CD8-positive, alpha-beta memory T cell (primary cell): ENCODE measurements around the gene MPZ. TPM values are rescaled to one million over a fixed set of nuclear protein-coding genes. Genes with fewer than 3 reads are reported as not detected.
A peak's percentile ranks its signal among the peaks of the same experiment; 100 is the strongest.
"Not testable (repeated sequence)": the region's sequence is repeated elsewhere in the genome, so short reads cannot be mapped to it uniquely, and the experiment has no call there.

Experiments
- CTCF ChIA-PET: fragments of 350-600 bp; sonication (Branson Sonifier 250); formaldehyde crosslinking; loops from one replicate; lab custom pipeline; 2021; ENCODE audit warnings: antibody characterized with exemption; lab: Charles Lee
- POLR2A ChIA-PET: fragments of 350-600 bp; sonication (Branson Sonifier 250); formaldehyde crosslinking; loops from one replicate; lab custom pipeline; 2021; ENCODE audit warnings: antibody characterized with exemption; lab: Charles Lee
- DNase-seq, 5 donors: peaks; one replicate each; pipeline versions ENCODE4 v3.0.0 to v3.0.0-alpha.2; 2020 to 2022; ENCODE audit warnings: mixed read lengths in 1 of 5
- H3K27ac ChIP-seq: one replicate; pipeline ENCODE4 v1.7.0; 2013; ENCODE audit warnings: low read depth, mild to moderate bottlenecking, low read length, moderate library complexity
- H3K27me3 ChIP-seq: 2 replicates; pipeline ENCODE4 v1.7.0; 2013; ENCODE audit warnings: low read length, mild to moderate bottlenecking; ENCODE audit not compliant: insufficient read depth, poor library complexity, severe bottlenecking
- H3K36me3 ChIP-seq: 2 replicates; pipeline ENCODE4 v1.7.0; 2013; ENCODE audit warnings: mild to moderate bottlenecking, low read length, moderate library complexity; ENCODE audit not compliant: insufficient read depth
- H3K4me1 ChIP-seq: 2 replicates; pipeline ENCODE4 v1.7.0; 2013; ENCODE audit warnings: mild to moderate bottlenecking, low read length, moderate library complexity; ENCODE audit not compliant: insufficient read depth
- H3K4me3 ChIP-seq: 2 replicates; pipeline ENCODE4 v1.7.0; 2013; ENCODE audit warnings: mild to moderate bottlenecking, low read length
- H3K9me3 ChIP-seq: 2 replicates; pipeline ENCODE4 v1.7.0; 2013; ENCODE audit warnings: mild to moderate bottlenecking, low read length
- H3K27ac Mint-ChIP-seq, 8 donors: one replicate each; pipeline ENCODE4 v1.8.0; 2020 to 2021; ENCODE audit warnings: mixed read lengths in 8 of 8, mild to moderate bottlenecking in 6 of 8, inconsistent platforms in 3 of 8, moderate library complexity in 3 of 8
- H3K27me3 Mint-ChIP-seq, 2 donors: one replicate each; pipeline ENCODE4 v1.8.0; 2020 to 2021; ENCODE audit warnings: mixed read lengths in 2 of 2, mild to moderate bottlenecking in 1 of 2, moderate library complexity in 1 of 2
- H3K36me3 Mint-ChIP-seq, 3 donors: one replicate each; pipeline ENCODE4 v1.8.0; 2020 to 2021; ENCODE audit warnings: mixed read lengths in 3 of 3, inconsistent platforms in 1 of 3, mild to moderate bottlenecking in 1 of 3
- H3K4me1 Mint-ChIP-seq, 3 donors: one replicate each; pipeline ENCODE4 v1.8.0; 2020 to 2021; ENCODE audit warnings: mixed read lengths in 3 of 3, inconsistent platforms in 1 of 3, mild to moderate bottlenecking in 1 of 3
- H3K4me3 Mint-ChIP-seq, 7 donors: one replicate each; pipeline ENCODE4 v1.8.0; 2020 to 2021; ENCODE audit warnings: mixed read lengths in 7 of 7, mild to moderate bottlenecking in 6 of 7, moderate library complexity in 4 of 7, inconsistent platforms in 2 of 7
- H3K9me3 Mint-ChIP-seq, 5 donors: one replicate each; pipeline ENCODE4 v1.8.0; 2020 to 2022; ENCODE audit warnings: mixed read lengths in 5 of 5, mild to moderate bottlenecking in 3 of 5, moderate library complexity in 2 of 5, inconsistent platforms in 1 of 5
- polyA plus RNA-seq: library from polyadenylated mRNA; unstranded; fragments of 300-500 nt; fragmentation: Illumina TruSeq; gene quantifications from one replicate; pipeline ENCODE4 v1.2.3, GENCODE V29; 2021
- total RNA-seq, 2 experiments: library from RNA; stranded (reverse); gene quantifications; one replicate each; pipeline ENCODE4 v1.2.3, GENCODE V29; 2021

Gene MPZ
- total and polyA plus RNA-seq, 3 experiments from 2014 or later: 1.8 to 1.9 TPM; not detected in 1

- no peak overlapping the region for H3K4me3 ChIP-seq
- H3K9me3 ChIP-seq: no peaks in the 10 kb centered on the region
- DNase-seq: no peak
- ChIA-PET CTCF (interaction anchor here (2.2 kb wide), 1 partner anchor 9 kb away, joined by 5 read pairs; no protein-coding TSS in a partner anchor), POLR2A (interaction anchor here (0.8 kb wide), 1 partner anchor 97 kb away, joined by 4 read pairs; no protein-coding TSS in a partner anchor)
- peaks cover 40% of the 10 kb centered on the region for H3K36me3 ChIP-seq
- Mint-ChIP-seq H3K36me3 (peaks cover 12 to 89% (median 27%) of the 10 kb centered on the region in 3 donors), H3K27me3 (no peaks in the 10 kb centered on the region), H3K9me3 (no peaks in the 10 kb centered on the region), H3K4me1 (peaks cover 0 to 4% (median 0%) of the 10 kb centered on the region in 3 donors), H3K4me3 (no peak overlapping the region), H3K27ac (peak overlapping the region in 1 of 8 donors; percentile 26)
- no peaks in the 10 kb centered on the region for H3K27me3 ChIP-seq
- no peak overlapping the region for H3K27ac ChIP-seq
- H3K4me1 ChIP-seq: no peaks in the 10 kb centered on the region
Observed at GRCh38 chr1:161333166-161333565, 23.4 kb upstream of the MPZ start.

GRCh38 chr1:161330346-161330745 lies 20.6 kb upstream of the MPZ start:
- no peak overlapping the region for H3K4me3 ChIP-seq
- no peaks in the 10 kb centered on the region for H3K27me3 ChIP-seq
- no peak overlapping the region for H3K27ac ChIP-seq
- POLR2A ChIA-PET: no interaction called here
- Mint-ChIP-seq H3K27ac (peak overlapping the region in 1 of 8 donors; percentile 47), H3K4me1 (no peaks in the 10 kb centered on the region), H3K27me3 (no peaks in the 10 kb centered on the region), H3K36me3 (peaks cover 12 to 87% (median 32%) of the 10 kb centered on the region in 3 donors), H3K9me3 (no peaks in the 10 kb centered on the region), H3K4me3 (no peak overlapping the region)
- no peaks in the 10 kb centered on the region for H3K4me1 ChIP-seq
- no peaks in the 10 kb centered on the region for H3K9me3 ChIP-seq
- DNase-seq: no peak
- peaks cover 30% of the 10 kb centered on the region for H3K36me3 ChIP-seq
- CTCF ChIA-PET: no interaction called here

GRCh38 chr1:161324020-161324419 lies 14.3 kb upstream of the MPZ start:
- H3K9me3 ChIP-seq: no peaks in the 10 kb centered on the region
- no peaks in the 10 kb centered on the region for H3K4me1 ChIP-seq
- Mint-ChIP-seq H3K36me3 (peaks cover 4 to 56% (median 10%) of the 10 kb centered on the region in 3 donors), H3K27ac (peak overlapping the region in 7 of 8 donors; percentile 18 to 81 (median 61)), H3K4me1 (peaks cover 15 to 29% (median 25%) of the 10 kb centered on the region in 3 donors), H3K4me3 (peak overlapping the region in 4 of 7 donors; percentile 16 to 28 (median 22)), H3K27me3 (no peaks in the 10 kb centered on the region), H3K9me3 (no peaks in the 10 kb centered on the region)
- POLR2A ChIA-PET: no interaction called here
- H3K36me3 ChIP-seq: no peaks in the 10 kb centered on the region
- no peaks in the 10 kb centered on the region for H3K27me3 ChIP-seq
- peak in 1 of 5 donors; percentile 28 for DNase-seq
- H3K4me3 ChIP-seq: no peak overlapping the region
- no peak overlapping the region for H3K27ac ChIP-seq
- CTCF ChIA-PET: interaction anchor here (1.2 to 2.0 kb wide), 3 partner anchors 18 to 59 kb away, joined by 3 to 6 read pairs (median 3); no protein-coding TSS in a partner anchor

GRCh38 chr1:161315841-161316674 lies 6.3 kb upstream of the MPZ start:
- POLR2A ChIA-PET: interaction anchor here (0.7 kb wide), 1 partner anchor 29 kb away, joined by 5 read pairs; no protein-coding TSS in a partner anchor

GRCh38 chr1:161314201-161314981 lies 4.6 kb upstream of the MPZ start, which contains the start of gene SDHC:
Gene SDHC (plus strand): TSS chr1:161314381. CDS start chr1:161314406, 25 bp downstream.
- DNase-seq: peak; percentile 86 to 94 (median 90)
- POLR2A ChIA-PET: interaction anchor here (0.5 to 1.9 kb wide), 11 partner anchors 8 to 268 kb away, joined by 3 to 14 read pairs (median 4); partner anchors contain the start of genes NDUFS2, PPOX, TOMM40L and UFC1
- H3K4me1 ChIP-seq: peaks cover 16% of the 10 kb centered on the region
- no peaks in the 10 kb centered on the region for H3K9me3 ChIP-seq
- Mint-ChIP-seq H3K27me3 (no peaks in the 10 kb centered on the region), H3K36me3 (peaks cover 0 to 15% (median 3%) of the 10 kb centered on the region in 3 donors), H3K4me1 (peaks cover 22 to 38% (median 30%) of the 10 kb centered on the region in 3 donors), H3K4me3 (peak within 1 kb of the TSS; percentile 98 to 99 (median 99)), H3K27ac (peak within 1 kb of the TSS; percentile 98 to 100 (median 100)), H3K9me3 (no peaks in the 10 kb centered on the region)
- peak within 1 kb of the TSS; percentile 99 for H3K4me3 ChIP-seq
- H3K27me3 ChIP-seq: no peaks in the 10 kb centered on the region
- H3K27ac ChIP-seq: peak within 1 kb of the TSS; percentile 99
- H3K36me3 ChIP-seq: no peaks in the 10 kb centered on the region
- CTCF ChIA-PET: interaction anchor here (0.8 to 2.6 kb wide), 7 partner anchors 8 to 112 kb away, joined by 3 to 13 read pairs (median 6); partner anchors contain the start of genes NDUFS2 and TOMM40L

More at GRCh38 chr1:161315841-161316674, 6.3 kb upstream of the MPZ start:
- H3K4me3 Mint-ChIP-seq: peak overlapping the region; percentile 49 to 99 (median 99)
- H3K9me3 Mint-ChIP-seq, H3K27me3 ChIP-seq, H3K27me3 Mint-ChIP-seq, DNase-seq, H3K4me3 ChIP-seq, H3K36me3 ChIP-seq, H3K27ac ChIP-seq, H3K9me3 ChIP-seq: not testable (repeated sequence)
- H3K4me1 ChIP-seq: peaks cover 16% of the 10 kb centered on the region
- H3K4me1 Mint-ChIP-seq: peaks cover 22 to 45% (median 38%) of the 10 kb centered on the region in 3 donors
- CTCF ChIA-PET: interaction anchor here (1.4 kb wide), 1 partner anchor 10 kb away, joined by 6 read pairs; no protein-coding TSS in a partner anchor
- peak overlapping the region; percentile 14 to 100 (median 100) for H3K27ac Mint-ChIP-seq
- H3K36me3 Mint-ChIP-seq: peaks cover 0 to 26% (median 3%) of the 10 kb centered on the region in 3 donors

GRCh38 chr1:161313554-161314200 lies 3.9 kb upstream of the MPZ start:
- POLR2A ChIA-PET: interaction anchor here (0.5 to 1.9 kb wide), 11 partner anchors 8 to 268 kb away, joined by 3 to 14 read pairs (median 4); partner anchors contain the start of genes NDUFS2, PPOX, TOMM40L and UFC1
- H3K9me3 Mint-ChIP-seq: no peaks in the 10 kb centered on the region
- Histone ChIP-seq H3K27ac (peak overlapping the region; percentile 99), H3K36me3 (no peaks in the 10 kb centered on the region), H3K4me3 (peak overlapping the region; percentile 99), H3K27me3 (no peaks in the 10 kb centered on the region), H3K4me1 (peaks cover 16% of the 10 kb centered on the region), H3K9me3 (no peaks in the 10 kb centered on the region)
- peaks cover 22 to 38% (median 30%) of the 10 kb centered on the region in 3 donors for H3K4me1 Mint-ChIP-seq
- peak overlapping the region; percentile 98 to 99 (median 99) for H3K4me3 Mint-ChIP-seq
- CTCF ChIA-PET: interaction anchor here (0.8 to 2.6 kb wide), 7 partner anchors 9 to 216 kb away, joined by 3 to 13 read pairs (median 3); partner anchors contain the start of genes KLHDC9, NDUFS2 and TOMM40L
- peaks cover 0 to 15% (median 3%) of the 10 kb centered on the region in 3 donors for H3K36me3 Mint-ChIP-seq
- DNase-seq: no peak
- no peaks in the 10 kb centered on the region for H3K27me3 Mint-ChIP-seq
- H3K27ac Mint-ChIP-seq: peak overlapping the region; percentile 98 to 100 (median 100)
